Measurements from ENCODE around the gene KLF13. TPM values are rescaled to one million over a fixed set of nuclear protein-coding genes. Genes with fewer than 3 reads are reported as not detected.

KLF13 gene
- total and polyA plus RNA-seq, 2 experiments from 2014 or later = 15.1 to 35.7 TPM

DNA sequence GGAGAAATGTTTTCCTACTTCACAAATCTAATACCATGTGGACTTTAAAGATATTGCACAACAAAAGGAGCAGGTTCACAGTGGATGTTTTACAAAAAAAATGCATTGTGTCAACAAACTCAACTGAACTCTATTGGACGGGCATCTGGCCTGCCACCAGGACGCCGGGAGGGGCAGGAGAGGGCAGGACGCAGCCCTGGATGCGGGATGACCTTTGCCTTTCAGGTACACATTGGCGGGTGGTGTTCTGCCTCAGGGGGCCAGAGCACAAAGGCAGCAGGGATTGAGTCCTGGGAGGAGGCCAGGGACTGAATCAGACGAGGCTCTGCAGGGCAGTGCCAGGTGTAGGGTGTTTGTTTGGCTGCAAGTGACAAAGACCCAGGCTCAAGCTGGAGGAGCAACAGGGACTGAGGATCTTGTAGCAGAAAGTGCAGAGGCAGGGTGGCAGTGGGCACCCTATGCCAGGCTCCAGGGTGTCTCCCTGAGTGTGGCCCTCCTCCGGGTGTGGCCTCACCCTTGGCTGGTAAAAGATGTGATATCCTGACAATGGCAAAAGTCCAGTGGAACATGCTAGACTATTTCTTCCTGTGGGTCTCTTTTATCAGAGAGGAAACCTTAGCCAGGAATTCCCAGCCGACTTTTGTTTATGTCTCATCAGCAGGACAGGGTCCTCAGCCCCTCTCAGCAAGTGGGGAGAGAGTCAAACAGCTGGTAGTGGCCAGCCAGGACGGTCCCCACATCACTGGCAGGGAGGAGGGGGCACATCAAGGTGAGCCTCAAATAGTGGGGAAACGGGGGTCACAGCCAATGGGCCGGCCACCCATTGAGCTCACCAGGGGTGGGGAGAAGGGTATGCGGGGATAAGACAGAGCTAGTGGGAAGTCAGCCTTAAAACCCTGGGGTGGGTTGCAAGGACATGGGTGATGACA is 29.7 kb upstream of the KLF13 start:
- H3K9me3 ChIP-seq (ENCODE audit: low read depth) = no peaks in the 10 kb centered on the region
- no peaks in the 10 kb centered on the region for H3K27me3 ChIP-seq
- TF ChIP-seq, protein P1, sequence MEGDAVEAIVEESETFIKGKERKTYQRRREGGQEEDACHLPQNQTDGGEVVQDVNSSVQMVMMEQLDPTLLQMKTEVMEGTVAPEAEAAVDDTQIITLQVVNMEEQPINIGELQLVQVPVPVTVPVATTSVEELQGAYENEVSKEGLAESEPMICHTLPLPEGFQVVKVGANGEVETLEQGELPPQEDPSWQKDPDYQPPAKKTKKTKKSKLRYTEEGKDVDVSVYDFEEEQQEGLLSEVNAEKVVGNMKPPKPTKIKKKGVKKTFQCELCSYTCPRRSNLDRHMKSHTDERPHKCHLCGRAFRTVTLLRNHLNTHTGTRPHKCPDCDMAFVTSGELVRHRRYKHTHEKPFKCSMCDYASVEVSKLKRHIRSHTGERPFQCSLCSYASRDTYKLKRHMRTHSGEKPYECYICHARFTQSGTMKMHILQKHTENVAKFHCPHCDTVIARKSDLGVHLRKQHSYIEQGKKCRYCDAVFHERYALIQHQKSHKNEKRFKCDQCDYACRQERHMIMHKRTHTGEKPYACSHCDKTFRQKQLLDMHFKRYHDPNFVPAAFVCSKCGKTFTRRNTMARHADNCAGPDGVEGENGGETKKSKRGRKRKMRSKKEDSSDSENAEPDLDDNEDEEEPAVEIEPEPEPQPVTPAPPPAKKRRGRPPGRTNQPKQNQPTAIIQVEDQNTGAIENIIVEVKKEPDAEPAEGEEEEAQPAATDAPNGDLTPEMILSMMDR (IDR thresholded peaks at IDR 0.05; ENCODE audit: low read depth, low read length) = no peak
- H3K4me3 ChIP-seq = no peak overlapping the region
- no peak for DNase-seq (ENCODE audit: low read depth in 1 of 2, low spot score in 1 of 2)
- H3K27ac ChIP-seq = no peak overlapping the region
- no peaks in the 10 kb centered on the region for H3K36me3 ChIP-seq
- H3K4me1 ChIP-seq (ENCODE audit: low read depth) = no peaks in the 10 kb centered on the region

DNA sequence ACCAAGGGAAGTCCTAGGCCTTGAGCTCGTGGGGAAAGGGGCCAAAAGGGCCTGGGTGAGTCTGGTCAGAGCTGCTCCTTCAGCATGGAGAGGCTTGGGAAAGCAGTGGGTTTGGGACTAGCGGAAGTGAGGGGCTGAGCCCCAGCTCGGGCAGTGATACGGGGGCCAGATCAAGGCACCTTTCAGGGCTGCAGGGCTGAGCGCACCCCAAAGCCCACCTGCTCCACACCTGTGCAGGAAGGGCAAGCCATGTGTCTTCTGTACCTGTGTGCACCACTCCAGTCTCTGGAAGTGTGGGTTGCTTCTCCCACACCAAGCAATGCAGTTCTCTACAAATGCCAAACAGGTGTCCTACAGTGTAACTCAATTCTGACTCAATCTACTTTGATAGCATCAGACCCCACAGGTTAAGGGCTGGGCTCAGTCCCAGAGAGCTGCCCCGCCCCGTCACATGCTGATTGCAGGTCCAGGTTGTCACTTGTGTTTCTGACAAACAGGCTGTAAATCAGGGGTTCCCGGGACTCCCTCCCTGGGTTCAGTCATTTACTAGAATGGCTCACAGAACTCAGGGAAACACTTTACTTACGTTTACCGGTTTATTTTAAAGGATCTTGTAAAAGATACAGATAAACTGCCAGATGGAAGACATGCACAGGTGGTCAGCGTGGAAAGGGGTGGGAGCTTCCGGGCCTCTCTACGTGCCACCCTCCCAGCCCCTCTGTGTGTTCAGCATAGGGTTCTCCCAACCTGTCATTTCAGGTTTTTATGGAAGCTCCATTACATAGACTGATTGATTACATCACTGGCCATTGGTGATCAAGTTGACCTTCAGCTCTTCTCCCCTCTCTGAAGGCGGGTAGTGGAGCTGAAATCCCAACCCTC is 28.8 kb upstream of the KLF13 start:
- H3K4me3 ChIP-seq = no peak overlapping the region
- H3K27ac ChIP-seq = no peak overlapping the region
- H3K4me1 ChIP-seq (ENCODE audit: low read depth) = no peaks in the 10 kb centered on the region
- TF ChIP-seq, protein P1 (IDR thresholded peaks at IDR 0.05; ENCODE audit: low read depth, low read length) = no peak
- H3K27me3 ChIP-seq = no peaks in the 10 kb centered on the region
- H3K36me3 ChIP-seq = no peaks in the 10 kb centered on the region
- no peak for DNase-seq (ENCODE audit: low read depth in 1 of 2, low spot score in 1 of 2)
- H3K9me3 ChIP-seq (ENCODE audit: low read depth) = no peaks in the 10 kb centered on the region

DNA sequence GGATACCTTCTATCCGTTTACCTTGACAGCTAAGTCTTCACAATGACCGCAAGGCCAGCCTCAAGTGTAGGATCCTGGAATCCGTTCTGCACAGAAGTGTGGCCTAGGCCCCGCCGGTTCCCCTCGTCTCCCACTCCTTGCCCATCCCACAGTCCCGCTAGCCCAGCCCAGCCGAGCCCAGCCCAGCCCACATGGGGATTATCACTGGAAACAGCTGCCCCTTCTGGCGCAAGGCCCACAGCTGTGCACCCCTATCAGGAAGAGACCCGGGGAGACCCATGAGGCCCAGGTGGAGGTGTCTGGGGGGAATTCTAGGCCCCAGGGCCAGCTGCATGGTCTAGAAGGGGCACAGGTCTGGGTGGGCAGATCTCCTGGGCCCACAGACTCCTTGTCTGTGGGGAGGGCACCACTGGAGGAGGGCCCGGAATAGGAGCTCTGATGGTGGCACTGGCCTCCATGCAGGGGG is 27.9 kb upstream of the KLF13 start:
- no peak for DNase-seq (ENCODE audit: low read depth in 1 of 2, low spot score in 1 of 2)
- Histone ChIP-seq H3K9me3 (ENCODE audit: low read depth) (no peaks in the 10 kb centered on the region), H3K36me3 (no peaks in the 10 kb centered on the region), H3K27me3 (no peaks in the 10 kb centered on the region), H3K4me3 (no peak overlapping the region), H3K4me1 (ENCODE audit: low read depth) (peaks cover 3% of the 10 kb centered on the region), H3K27ac (no peak overlapping the region)
- TF ChIP-seq, protein P1 (IDR thresholded peaks at IDR 0.05; ENCODE audit: low read depth, low read length) = no peak

DNA sequence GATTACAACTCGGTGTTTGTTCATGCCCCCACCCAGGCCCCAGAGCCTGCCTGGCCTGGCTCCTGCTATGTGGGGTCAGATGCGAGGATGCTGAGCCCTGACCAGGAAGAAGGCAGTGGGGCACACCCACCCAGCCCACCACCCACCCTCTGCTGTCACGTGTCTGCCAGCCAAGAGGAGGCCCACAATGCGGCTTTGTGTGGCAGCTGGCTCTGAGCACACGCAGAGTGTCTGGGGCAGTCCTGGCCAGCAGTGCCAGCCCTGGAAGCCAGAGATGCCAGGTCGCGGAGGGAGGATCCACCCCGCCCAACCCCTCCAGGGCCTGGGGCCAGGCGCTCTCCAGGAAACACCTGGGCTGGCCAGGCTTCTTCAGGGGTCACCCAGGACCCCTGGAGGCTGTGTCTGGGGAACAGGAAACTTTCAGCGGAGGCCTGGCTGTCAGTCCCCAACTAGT is 26.4 kb upstream of the KLF13 start:
- Histone ChIP-seq H3K4me1 (ENCODE audit: low read depth) (peaks cover 5% of the 10 kb centered on the region), H3K27me3 (no peaks in the 10 kb centered on the region), H3K27ac (no peak overlapping the region), H3K9me3 (ENCODE audit: low read depth) (no peaks in the 10 kb centered on the region), H3K4me3 (no peak overlapping the region), H3K36me3 (no peaks in the 10 kb centered on the region)
- TF ChIP-seq, protein P1 (IDR thresholded peaks at IDR 0.05; ENCODE audit: low read depth, low read length) = no peak
- no peak for DNase-seq (ENCODE audit: low read depth in 1 of 2, low spot score in 1 of 2)

DNA sequence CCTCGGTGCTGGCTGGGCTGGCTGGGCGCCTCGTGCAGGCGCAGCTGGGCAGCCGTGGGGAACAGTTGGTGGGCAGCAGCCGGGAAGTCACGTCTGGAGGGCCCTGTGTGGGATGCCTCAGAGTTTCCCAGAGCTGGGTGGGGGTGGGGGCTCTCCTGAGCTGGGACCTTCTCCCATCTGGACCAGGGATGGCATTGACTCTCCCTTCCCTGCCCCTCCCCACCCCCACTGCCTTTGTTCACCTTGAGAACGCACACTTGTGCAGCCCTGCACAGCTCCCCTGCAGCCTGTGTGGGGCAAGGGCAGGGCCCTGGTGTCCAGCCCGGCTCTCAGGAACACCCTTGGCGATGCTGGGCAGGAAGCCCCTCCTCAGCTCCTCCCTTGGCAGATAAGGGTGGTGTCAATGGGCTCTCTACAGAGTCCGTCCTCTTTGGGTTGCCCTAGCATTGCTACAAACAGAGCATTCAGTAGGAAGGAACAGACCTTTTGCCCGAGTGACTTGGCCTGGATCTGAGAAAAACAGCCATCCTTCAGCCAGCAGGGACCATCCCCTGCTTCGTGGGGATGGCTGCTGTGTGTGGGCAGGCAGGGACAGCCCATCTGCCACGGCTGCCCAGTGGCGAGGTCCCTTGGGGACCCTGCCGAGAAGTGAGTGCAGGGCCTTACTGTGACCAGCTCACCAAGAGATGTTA is 25.5 kb upstream of the KLF13 start:
- TF ChIP-seq, protein P1 (IDR thresholded peaks at IDR 0.05; ENCODE audit: low read depth, low read length) = no peak
- Histone ChIP-seq H3K4me3 (no peak overlapping the region), H3K36me3 (no peaks in the 10 kb centered on the region), H3K27ac (no peak overlapping the region), H3K9me3 (ENCODE audit: low read depth) (no peaks in the 10 kb centered on the region), H3K27me3 (peaks cover 8% of the 10 kb centered on the region), H3K4me1 (ENCODE audit: low read depth) (peaks cover 5% of the 10 kb centered on the region)
- no peak for DNase-seq (ENCODE audit: low read depth in 1 of 2, low spot score in 1 of 2)

All from cardiac muscle cell (in vitro differentiated cells and primary cell).